HG02938 (cell line): ENCODE data around the gene ASCL1.

Experiments used
- ATAC-seq: cut with Tn5 transposase; IDR thresholded peaks from one replicate; pipeline ENCODE4 v1.9.1; 2021; ENCODE audit warnings: mild to moderate bottlenecking, moderate library complexity; ENCODE audit not compliant: unreplicated experiment

Gene ASCL1

DNA sequence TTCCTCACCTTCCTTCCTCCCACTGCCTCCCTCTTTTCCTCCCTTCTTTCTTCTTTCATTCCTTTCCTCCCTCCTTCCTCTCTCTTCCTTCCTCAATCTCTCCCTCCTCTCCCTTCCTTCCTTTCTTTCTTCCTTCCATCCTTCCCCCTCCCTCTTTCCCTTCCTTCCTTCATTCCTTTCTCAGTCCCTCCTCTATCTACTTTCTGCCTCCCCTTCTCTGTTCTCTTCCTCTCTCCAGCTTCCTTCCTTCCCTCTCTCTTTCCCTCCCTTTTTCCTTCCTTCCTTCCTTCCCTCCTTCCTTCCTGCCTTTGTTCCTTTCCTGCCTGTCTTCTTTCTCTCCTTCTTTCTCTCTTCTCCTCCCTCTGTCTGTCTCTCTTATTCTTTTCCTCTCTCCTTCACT lies 16.1 kb downstream of the ASCL1 start:
- no peak for ATAC-seq

- ATAC-seq: no peak
These were observed 19.3 kb downstream of the ASCL1 start for GRCh38 chr12:102976609-102977280.

DNA sequence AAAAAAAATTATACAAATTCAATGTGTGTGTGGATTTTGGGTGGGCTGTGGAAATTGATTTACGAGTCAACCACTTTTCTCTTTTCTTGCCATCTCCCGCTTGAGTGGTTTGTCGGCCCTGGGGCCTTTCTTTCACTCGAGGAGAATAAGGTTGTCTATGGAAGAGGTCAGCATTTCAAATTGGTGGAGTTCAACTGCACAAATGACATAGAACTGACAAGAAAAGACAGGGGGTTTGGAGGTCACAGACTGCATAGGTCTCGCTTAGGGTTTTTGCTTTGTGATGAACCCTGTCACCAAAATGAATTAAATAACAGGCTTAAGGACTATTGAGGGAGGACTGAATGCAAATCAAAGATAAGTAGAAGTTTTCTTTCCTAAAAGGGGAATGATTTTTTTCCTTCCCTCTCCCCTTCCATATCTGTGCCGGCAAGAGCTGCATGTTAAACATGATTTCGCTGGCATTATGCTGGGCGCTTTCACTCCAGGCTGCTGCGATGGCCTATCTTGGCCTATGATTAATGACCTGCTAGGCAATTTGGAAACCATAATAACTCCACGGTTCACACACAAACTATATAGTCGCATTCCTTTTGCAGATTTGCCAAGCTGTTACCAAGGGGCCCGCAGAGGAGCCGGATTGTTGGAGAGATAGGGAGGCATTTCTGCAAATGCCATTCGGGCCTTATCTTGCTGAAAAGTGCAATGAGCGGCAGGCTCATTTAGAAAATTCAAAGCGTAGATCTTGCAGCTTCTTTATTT lies 20.7 kb downstream of the ASCL1 start:
- ATAC-seq: no peak

DNA sequence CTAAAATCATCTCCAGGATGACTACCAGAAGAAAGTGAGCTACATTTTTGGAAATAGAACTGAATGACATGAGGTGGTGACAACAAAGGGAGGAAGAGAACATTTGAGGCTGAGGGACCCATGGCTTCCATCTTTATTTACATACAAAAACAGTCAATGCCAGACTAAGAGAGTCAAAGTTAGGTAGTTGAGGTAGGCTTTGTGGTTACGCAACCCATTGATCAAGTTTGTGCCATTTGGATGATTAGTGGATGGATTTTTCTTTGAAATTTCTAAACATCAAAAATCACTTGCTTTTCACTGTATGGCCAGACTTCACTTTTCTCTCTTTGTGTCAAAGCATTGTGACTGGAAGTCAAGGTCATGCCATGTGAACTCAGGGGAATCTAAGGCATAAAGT lies 22.9 kb downstream of the ASCL1 start:
- no peak for ATAC-seq

DNA sequence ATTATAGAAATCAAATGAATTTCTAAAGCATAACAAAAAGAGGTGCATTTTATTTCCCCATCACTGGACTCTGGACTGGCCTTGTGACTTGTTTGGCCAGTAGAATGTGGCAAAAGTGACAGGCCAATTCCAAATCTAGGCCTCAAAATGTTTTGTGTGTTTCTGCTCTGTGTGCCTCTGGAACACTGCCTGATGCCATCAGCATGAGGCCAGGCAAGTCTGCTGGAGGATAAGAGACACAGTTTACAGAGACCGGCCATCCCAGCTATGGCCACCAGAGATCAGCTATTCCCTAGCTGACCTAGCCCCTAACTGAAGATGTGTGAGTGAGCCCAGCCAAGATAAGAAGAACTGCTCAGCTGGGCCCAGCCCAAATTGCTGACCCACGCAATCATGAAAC lies 32.9 kb downstream of the ASCL1 start:
- ATAC-seq: no peak

DNA sequence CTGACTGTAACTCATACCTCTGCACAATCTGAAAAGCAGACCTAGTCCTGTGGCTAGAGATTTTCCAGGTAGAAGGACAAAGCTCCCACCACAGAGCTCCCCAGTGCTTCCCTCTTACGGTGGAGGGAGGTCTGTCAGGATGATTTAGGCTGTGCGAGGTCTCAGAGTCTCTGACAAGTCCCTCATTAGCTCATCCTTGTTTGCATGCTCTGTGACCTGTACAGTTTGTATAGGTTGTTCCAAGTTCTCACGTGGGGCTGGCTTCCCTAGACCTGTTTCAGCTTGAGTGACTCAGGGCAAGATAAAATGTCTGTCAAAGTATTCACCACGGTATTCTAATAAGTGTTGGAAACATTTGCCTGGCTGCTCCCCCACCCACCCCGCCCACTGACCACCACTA lies 34.8 kb downstream of the ASCL1 start:
- ATAC-seq: no peak

- no peak for ATAC-seq
These were observed 35.2 kb downstream of the ASCL1 start for GRCh38 chr12:102992720-102993119.

- ATAC-seq: no peak
These were observed 36.1 kb downstream of the ASCL1 start for GRCh38 chr12:102993537-102993936.

DNA sequence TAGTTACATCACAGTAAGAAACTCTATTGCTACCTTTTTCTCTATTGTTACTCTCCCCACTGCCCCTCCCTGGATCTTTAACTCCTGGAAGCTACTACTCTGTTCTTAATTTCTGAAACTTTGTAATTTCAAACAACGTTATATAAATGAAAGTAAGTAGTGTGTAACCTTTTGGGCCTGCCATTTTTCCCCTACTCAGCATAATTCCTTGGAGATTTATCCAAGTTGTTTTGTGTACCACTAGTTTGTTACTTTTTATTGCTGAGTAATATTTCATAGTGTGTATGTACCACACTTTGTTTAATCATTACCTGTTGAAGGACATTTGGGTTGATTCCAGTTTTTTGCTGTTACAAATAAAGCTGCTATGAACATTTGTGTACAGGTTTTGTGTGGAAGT lies 37.9 kb downstream of the ASCL1 start:
- ATAC-seq: no peak
